Tibial nerve (tissue), 3 donors: Measurements from ENCODE around the gene BCL2.

Source experiments
- POLR2A ChIP-seq, 2 donors: fragments of 450-650 bp; IDR thresholded peaks; one replicate each; pipeline ENCODE4 v1.6.1; 2017; ENCODE audit warnings: antibody characterized with exemption in 2 of 2, mild to moderate bottlenecking in 2 of 2, moderate library complexity in 2 of 2
- TF ChIP-seq, protein P1 (sequence below), 5 experiments: fragments of 200-600 bp in 3 of 5; fragments of 450-650 bp in 2 of 5; sonication (generic) in 3 of 5; IDR thresholded peaks; one replicate each; pipeline ENCODE4 v1.5.1; 2016 to 2019; ENCODE audit warnings: antibody characterized with exemption in 5 of 5, mild to moderate bottlenecking in 3 of 5, moderate library complexity in 2 of 5

GRCh38 chr18:63138436-63139340, 180.9 kb downstream of the BCL2 start:
- no peak for TF ChIP-seq POLR2A (IDR thresholded peaks at IDR 0.05)
- TF ChIP-seq, protein P1, sequence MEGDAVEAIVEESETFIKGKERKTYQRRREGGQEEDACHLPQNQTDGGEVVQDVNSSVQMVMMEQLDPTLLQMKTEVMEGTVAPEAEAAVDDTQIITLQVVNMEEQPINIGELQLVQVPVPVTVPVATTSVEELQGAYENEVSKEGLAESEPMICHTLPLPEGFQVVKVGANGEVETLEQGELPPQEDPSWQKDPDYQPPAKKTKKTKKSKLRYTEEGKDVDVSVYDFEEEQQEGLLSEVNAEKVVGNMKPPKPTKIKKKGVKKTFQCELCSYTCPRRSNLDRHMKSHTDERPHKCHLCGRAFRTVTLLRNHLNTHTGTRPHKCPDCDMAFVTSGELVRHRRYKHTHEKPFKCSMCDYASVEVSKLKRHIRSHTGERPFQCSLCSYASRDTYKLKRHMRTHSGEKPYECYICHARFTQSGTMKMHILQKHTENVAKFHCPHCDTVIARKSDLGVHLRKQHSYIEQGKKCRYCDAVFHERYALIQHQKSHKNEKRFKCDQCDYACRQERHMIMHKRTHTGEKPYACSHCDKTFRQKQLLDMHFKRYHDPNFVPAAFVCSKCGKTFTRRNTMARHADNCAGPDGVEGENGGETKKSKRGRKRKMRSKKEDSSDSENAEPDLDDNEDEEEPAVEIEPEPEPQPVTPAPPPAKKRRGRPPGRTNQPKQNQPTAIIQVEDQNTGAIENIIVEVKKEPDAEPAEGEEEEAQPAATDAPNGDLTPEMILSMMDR (IDR thresholded peaks at IDR 0.05): no peak
